ENCODE results near the gene GJA1. TPM values are rescaled to one million over a fixed set of nuclear protein-coding genes. Genes with fewer than 3 reads are reported as not detected.

The GJA1 gene
- polyA plus RNA-seq, 2 of the 4 experiments (the other 2 are of a cell fraction) = 87.4 to 170 TPM

DNA sequence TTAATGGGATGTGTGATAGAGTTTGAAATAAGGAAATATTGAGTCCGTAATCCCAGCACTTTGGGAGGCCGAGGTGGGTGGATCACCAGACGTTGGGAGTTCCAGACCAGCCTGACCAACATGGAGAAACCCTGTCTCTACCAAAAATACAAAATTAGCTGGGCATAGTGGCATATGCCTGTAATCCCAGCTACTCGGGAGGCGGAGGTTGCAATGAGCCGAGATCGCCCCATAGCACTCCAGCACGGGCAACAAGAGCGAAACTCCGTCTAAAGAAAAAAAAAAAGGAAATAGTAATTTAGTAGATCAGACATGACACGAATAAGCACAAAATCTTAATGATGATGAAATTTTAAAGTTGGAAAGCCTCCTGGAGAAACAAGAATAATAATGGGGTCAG is 14.8 kb downstream of the GJA1 start:
- WGBS (ENCODE audit: missing lambda C conversion rate) = 97% methylated on average over 11 of the region's 11 CpGs
- ChIA-PET POLR2A (no interaction called here), CTCF (no interaction called here)
- Histone ChIP-seq H3K4me3 (no peak overlapping the region), H3K4me2 (no peak overlapping the region), H3K27ac (no peak overlapping the region), H3K9me3 (no peaks in the 10 kb centered on the region), H3K4me1 (peaks cover 6% of the 10 kb centered on the region; the same call in 2 of the 3 replicates)
- ATAC-seq (no peak), DNase-seq (ENCODE audit: low read depth in 1 of 2, low spot score in 1 of 2) (no peak), FAIRE-seq (no peak)
- TF ChIP-seq MYC (IDR thresholded peaks at IDR 0.05; ENCODE audit: borderline replicate concordance, low read length) (no peak), HOXB5 (CRISPR knock-in tag; IDR thresholded peaks at IDR 0.05) (no peak), HOXA7 (CRISPR knock-in tag; IDR thresholded peaks at IDR 0.05) (no peak), NFE2L2 (conservative IDR thresholded peaks at IDR 0.05; ENCODE audit: low read length) (no peak)

DNA sequence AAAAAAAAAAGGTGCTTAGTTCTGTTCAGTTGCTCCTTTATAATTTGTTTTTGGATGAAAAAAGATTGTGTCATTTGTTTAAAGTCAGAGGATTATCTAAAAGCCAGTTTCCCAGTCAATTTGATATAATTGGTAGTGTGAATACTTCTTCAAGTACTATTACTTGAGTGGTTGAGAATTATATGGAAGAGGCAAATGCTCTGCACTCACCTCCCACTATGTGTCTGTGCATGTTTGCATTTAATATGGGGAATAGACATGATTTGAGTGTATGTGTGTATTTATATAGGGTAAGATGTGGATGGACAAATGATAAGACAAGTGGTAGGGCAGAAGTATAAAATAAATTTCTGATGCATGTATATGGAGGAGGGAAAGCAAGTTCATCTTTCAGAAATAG is 15.8 kb downstream of the GJA1 start:
- ChIA-PET CTCF (no interaction called here), POLR2A (no interaction called here)
- H3K4me1 ChIP-seq = peaks cover 11% of the 10 kb centered on the region
- H3K4me2 ChIP-seq = no peak overlapping the region
- no peak for TF ChIP-seq ESRRA (IDR thresholded peaks at IDR 0.05; ENCODE audit: borderline replicate concordance, low read length)
- no peak for TF ChIP-seq ZFP36 (IDR thresholded peaks at IDR 0.05; ENCODE audit: borderline replicate concordance, partially characterized antibody)
- TF ChIP-seq, protein P1, sequence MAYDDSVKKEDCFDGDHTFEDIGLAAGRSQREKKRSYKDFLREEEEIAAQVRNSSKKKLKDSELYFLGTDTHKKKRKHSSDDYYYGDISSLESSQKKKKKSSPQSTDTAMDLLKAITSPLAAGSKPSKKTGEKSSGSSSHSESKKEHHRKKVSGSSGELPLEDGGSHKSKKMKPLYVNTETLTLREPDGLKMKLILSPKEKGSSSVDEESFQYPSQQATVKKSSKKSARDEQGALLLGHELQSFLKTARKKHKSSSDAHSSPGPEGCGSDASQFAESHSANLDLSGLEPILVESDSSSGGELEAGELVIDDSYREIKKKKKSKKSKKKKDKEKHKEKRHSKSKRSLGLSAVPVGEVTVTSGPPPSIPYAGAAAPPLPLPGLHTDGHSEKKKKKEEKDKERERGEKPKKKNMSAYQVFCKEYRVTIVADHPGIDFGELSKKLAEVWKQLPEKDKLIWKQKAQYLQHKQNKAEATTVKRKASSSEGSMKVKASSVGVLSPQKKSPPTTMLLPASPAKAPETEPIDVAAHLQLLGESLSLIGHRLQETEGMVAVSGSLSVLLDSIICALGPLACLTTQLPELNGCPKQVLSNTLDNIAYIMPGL (CRISPR knock-in tag; IDR thresholded peaks at IDR 0.05; ENCODE audit: borderline replicate concordance) = no peak
- no peak for TF ChIP-seq EP300 (IDR thresholded peaks at IDR 0.05)
- no peak for TF ChIP-seq KDM5A (IDR thresholded peaks at IDR 0.05)
- ATAC-seq (no peak), FAIRE-seq (no peak), DNase-seq (ENCODE audit: low read depth in 1 of 2, low spot score in 1 of 2) (no peak)
- H3K9me3 ChIP-seq = no peaks in the 10 kb centered on the region
- H3K27ac ChIP-seq = no peak overlapping the region
- no peak overlapping the region for H3K4me3 ChIP-seq

GRCh38 chr6:121453191-121453590 is 17.7 kb downstream of the GJA1 start:
- DNase-seq (ENCODE audit: low read depth in 1 of 2, low spot score in 1 of 2) (no peak), FAIRE-seq (no peak), ATAC-seq (no peak)
- ChIA-PET POLR2A (no interaction called here), CTCF (no interaction called here)
- WGBS (ENCODE audit: missing lambda C conversion rate) = 80% methylated on average over 5 of the region's 5 CpGs
- H3K4me3 ChIP-seq = no peak overlapping the region
- H3K27ac ChIP-seq = no peak overlapping the region
- H3K9me3 ChIP-seq = no peaks in the 10 kb centered on the region
- H3K4me2 ChIP-seq = no peak overlapping the region
- TF ChIP-seq HOXA7 (CRISPR knock-in tag; IDR thresholded peaks at IDR 0.05) (no peak), RNF2 (IDR thresholded peaks at IDR 0.05; ENCODE audit: borderline replicate concordance, low read depth) (no peak), HDAC2 (IDR thresholded peaks at IDR 0.05) (no peak)
- TF ChIP-seq, protein P2, sequence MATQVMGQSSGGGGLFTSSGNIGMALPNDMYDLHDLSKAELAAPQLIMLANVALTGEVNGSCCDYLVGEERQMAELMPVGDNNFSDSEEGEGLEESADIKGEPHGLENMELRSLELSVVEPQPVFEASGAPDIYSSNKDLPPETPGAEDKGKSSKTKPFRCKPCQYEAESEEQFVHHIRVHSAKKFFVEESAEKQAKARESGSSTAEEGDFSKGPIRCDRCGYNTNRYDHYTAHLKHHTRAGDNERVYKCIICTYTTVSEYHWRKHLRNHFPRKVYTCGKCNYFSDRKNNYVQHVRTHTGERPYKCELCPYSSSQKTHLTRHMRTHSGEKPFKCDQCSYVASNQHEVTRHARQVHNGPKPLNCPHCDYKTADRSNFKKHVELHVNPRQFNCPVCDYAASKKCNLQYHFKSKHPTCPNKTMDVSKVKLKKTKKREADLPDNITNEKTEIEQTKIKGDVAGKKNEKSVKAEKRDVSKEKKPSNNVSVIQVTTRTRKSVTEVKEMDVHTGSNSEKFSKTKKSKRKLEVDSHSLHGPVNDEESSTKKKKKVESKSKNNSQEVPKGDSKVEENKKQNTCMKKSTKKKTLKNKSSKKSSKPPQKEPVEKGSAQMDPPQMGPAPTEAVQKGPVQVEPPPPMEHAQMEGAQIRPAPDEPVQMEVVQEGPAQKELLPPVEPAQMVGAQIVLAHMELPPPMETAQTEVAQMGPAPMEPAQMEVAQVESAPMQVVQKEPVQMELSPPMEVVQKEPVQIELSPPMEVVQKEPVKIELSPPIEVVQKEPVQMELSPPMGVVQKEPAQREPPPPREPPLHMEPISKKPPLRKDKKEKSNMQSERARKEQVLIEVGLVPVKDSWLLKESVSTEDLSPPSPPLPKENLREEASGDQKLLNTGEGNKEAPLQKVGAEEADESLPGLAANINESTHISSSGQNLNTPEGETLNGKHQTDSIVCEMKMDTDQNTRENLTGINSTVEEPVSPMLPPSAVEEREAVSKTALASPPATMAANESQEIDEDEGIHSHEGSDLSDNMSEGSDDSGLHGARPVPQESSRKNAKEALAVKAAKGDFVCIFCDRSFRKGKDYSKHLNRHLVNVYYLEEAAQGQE (IDR thresholded peaks at IDR 0.05) = no peak
- peaks cover 17% of the 10 kb centered on the region for H3K4me1 ChIP-seq

- ChIA-PET POLR2A (no interaction called here), CTCF (no interaction called here)
- no peaks in the 10 kb centered on the region for H3K9me3 ChIP-seq
- H3K4me2 ChIP-seq = no peak overlapping the region
- H3K4me3 ChIP-seq = no peak overlapping the region
- WGBS (ENCODE audit: missing lambda C conversion rate) = 90% methylated on average over 2 of the region's 2 CpGs
- TF ChIP-seq RFX5 (IDR thresholded peaks at IDR 0.05) (no peak), EP300 (IDR thresholded peaks at IDR 0.05) (no peak), ESRRA (IDR thresholded peaks at IDR 0.05; ENCODE audit: borderline replicate concordance, low read length) (no peak), GATA3 (IDR thresholded peaks at IDR 0.05; ENCODE audit: borderline replicate concordance) (no peak), TP53 (CRISPR knock-in tag; IDR thresholded peaks at IDR 0.05) (no peak), ELK1 (IDR thresholded peaks at IDR 0.05; ENCODE audit: low read depth, low read length) (no peak)
- ATAC-seq = no peak
- FAIRE-seq = no peak
- no peak for DNase-seq (ENCODE audit: low read depth in 1 of 2, low spot score in 1 of 2)
- no peak overlapping the region for H3K27ac ChIP-seq
- H3K4me1 ChIP-seq = peaks cover 18% of the 10 kb centered on the region
Observed at GRCh38 chr6:121460170-121460569, 24.7 kb downstream of the GJA1 start.

Data from A549 (cell line).